COR-L47 (cell line): Measurements from ENCODE around the gene ATP23.

ENCODE experiments used
- DNase-seq: peaks from one replicate; lab custom pipeline; 2025; lab: John Stamatoyannopoulos, UW

Gene ATP23

GRCh38 chr12:57983146-57983857 lies 41.9 kb downstream of the ATP23 start:
- peak; percentile 10 for DNase-seq

GRCh38 chr12:57983858-57984505 lies 42.6 kb downstream of the ATP23 start:
- no peak for DNase-seq

- no peak for DNase-seq
These were observed 43.3 kb downstream of the ATP23 start for GRCh38 chr12:57984629-57985151.

- no peak for DNase-seq
These were observed 44.3 kb downstream of the ATP23 start for GRCh38 chr12:57985685-57986084.

- no peak for DNase-seq
These were observed 48.5 kb downstream of the ATP23 start for GRCh38 chr12:57989838-57990237.

- DNase-seq = no peak
These were observed 49.0 kb downstream of the ATP23 start for GRCh38 chr12:57990241-57990883.

- DNase-seq = no peak
These were observed 50.6 kb downstream of the ATP23 start for GRCh38 chr12:57992001-57992400.

GRCh38 chr12:57993030-57993429 lies 51.7 kb downstream of the ATP23 start:
- DNase-seq = no peak

GRCh38 chr12:57993834-57994233 lies 52.5 kb downstream of the ATP23 start:
- no peak for DNase-seq

GRCh38 chr12:57996520-57996919 lies 55.2 kb downstream of the ATP23 start:
- no peak for DNase-seq

- no peak for DNase-seq
These were observed 56.9 kb downstream of the ATP23 start for GRCh38 chr12:57998251-57998650.

- DNase-seq = no peak
These were observed 59.1 kb downstream of the ATP23 start for GRCh38 chr12:58000499-58000898.

- DNase-seq = no peak
These were observed 66.5 kb downstream of the ATP23 start for GRCh38 chr12:58007875-58008274.

- DNase-seq = no peak
These were observed 67.3 kb downstream of the ATP23 start for GRCh38 chr12:58008634-58009033.
